Karpas-422 (cell line): ENCODE data around the gene MED26. TPM values are rescaled to one million over a fixed set of nuclear protein-coding genes. Genes with fewer than 3 reads are reported as not detected.
"Not testable (repeated sequence)": the region's sequence is repeated elsewhere in the genome, so short reads cannot be mapped to it uniquely, and the experiment has no call there.

Experiments
- DNase-seq: peaks from one replicate; pipeline ENCODE4 v3.0.0-alpha.2; 2015
- H2AFZ ChIP-seq: fragments of 200-600 bp; sonication (generic); 2 replicates; pipeline ENCODE4 v1.6.1; 2014; ENCODE audit warnings: antibody characterized with exemption, low read length, mixed read lengths
- H3K27ac ChIP-seq: fragments of 200-600 bp; sonication (generic); 2 replicates; pipeline ENCODE4 v1.5.1; 2014; ENCODE audit warnings: mild to moderate bottlenecking, low read length, moderate library complexity
- H3K27me3 ChIP-seq: fragments of 200-600 bp; sonication (generic); 2 replicates; pipeline ENCODE4 v1.6.1; 2014; ENCODE audit warnings: low read length, mixed read lengths
- H3K36me3 ChIP-seq: fragments of 200-600 bp; sonication (generic); 2 replicates; pipeline ENCODE4 v1.6.1; 2014; ENCODE audit warnings: low read length, mixed read lengths; ENCODE audit not compliant: insufficient read depth
- H3K4me1 ChIP-seq: fragments of 200-600 bp; sonication (generic); 2 replicates; pipeline ENCODE4 v1.6.1; 2014; ENCODE audit warnings: mild to moderate bottlenecking, low read length, mixed read lengths
- H3K4me2 ChIP-seq: fragments of 200-600 bp; sonication (generic); 2 replicates; pipeline ENCODE4 v1.6.1; 2014; ENCODE audit warnings: low read length, low read depth, mild to moderate bottlenecking; ENCODE audit not compliant: poor library complexity, severe bottlenecking
- H3K4me3 ChIP-seq: fragments of 200-600 bp; sonication (generic); 2 replicates; pipeline ENCODE4 v1.5.1; 2014; ENCODE audit warnings: mild to moderate bottlenecking, antibody characterized with exemption, low read length, mixed read lengths
- H3K79me2 ChIP-seq: fragments of 200-600 bp; sonication (generic); 2 replicates; pipeline ENCODE4 v1.6.1; 2014; ENCODE audit warnings: mild to moderate bottlenecking, low read length, mixed read lengths
- H3K9ac ChIP-seq: fragments of 200-600 bp; sonication (generic); 2 replicates; pipeline ENCODE4 v1.6.0; 2014; ENCODE audit warnings: low read length
- H3K9me2 ChIP-seq: fragments of 200-600 bp; sonication (generic), shearing (Covaris generic); replicated peaks from 2 replicates; pipeline ENCODE4 v1.6.0; 2014; ENCODE audit warnings: mild to moderate bottlenecking, low read length, moderate library complexity; ENCODE audit not compliant: insufficient read depth
- H3K9me3 ChIP-seq: fragments of 300-700, 200-600 bp; sonication (generic); 2 replicates; pipeline ENCODE4 v1.6.1; 2014; ENCODE audit warnings: low read length, mixed read lengths
- H4K20me1 ChIP-seq: fragments of 200-600 bp; sonication (generic); 2 replicates; pipeline ENCODE4 v1.6.1; 2014; ENCODE audit warnings: mild to moderate bottlenecking, antibody characterized with exemption, low read length, low read depth; ENCODE audit not compliant: insufficient read depth
- total RNA-seq: library from RNA; depleted of rRNA; stranded (reverse); fragments of >200 nt; shearing (Covaris generic); gene quantifications from 2 replicates; pipeline ENCODE4 v1.2.3, GENCODE V29; 2014; ENCODE audit warnings: low replicate concordance

Gene MED26
- total RNA-seq, 1 experiment from 2014 or later = 15.0 TPM

GRCh38 chr19:16551902-16552301 lies 76.1 kb downstream of the MED26 start:
- not testable (repeated sequence) for H3K9ac ChIP-seq, H3K9me2 ChIP-seq, H3K9me3 ChIP-seq, H3K4me1 ChIP-seq, H3K79me2 ChIP-seq, H2AFZ ChIP-seq, DNase-seq, H3K4me3 ChIP-seq, H4K20me1 ChIP-seq, H3K4me2 ChIP-seq, H3K27me3 ChIP-seq, H3K27ac ChIP-seq, H3K36me3 ChIP-seq

GRCh38 chr19:16548956-16549355 lies 79.0 kb downstream of the MED26 start:
- H2AFZ ChIP-seq = no peak overlapping the region
- H3K9me2 ChIP-seq = no peaks in the 10 kb centered on the region
- H3K36me3 ChIP-seq = peaks cover 3% of the 10 kb centered on the region; the same call in 1 of the 2 replicates
- no peak for DNase-seq
- H3K9me3 ChIP-seq = no peaks in the 10 kb centered on the region
- H3K4me3 ChIP-seq = no peak overlapping the region
- H4K20me1 ChIP-seq = no peaks in the 10 kb centered on the region
- H3K79me2 ChIP-seq = peaks cover under 1% of the 10 kb centered on the region
- H3K4me2 ChIP-seq = no peak overlapping the region
- H3K27me3 ChIP-seq = no peaks in the 10 kb centered on the region
- H3K9ac ChIP-seq = no peak overlapping the region
- H3K27ac ChIP-seq = no peak overlapping the region
- H3K4me1 ChIP-seq = peaks cover 16% of the 10 kb centered on the region

- peaks cover 42% of the 10 kb centered on the region for H3K79me2 ChIP-seq
- H3K9me3 ChIP-seq = no peaks in the 10 kb centered on the region
- peaks cover 11% of the 10 kb centered on the region for H3K36me3 ChIP-seq
- H3K4me1 ChIP-seq = peaks cover 33% of the 10 kb centered on the region
- no peak overlapping the region for H2AFZ ChIP-seq
- H4K20me1 ChIP-seq = peaks cover 19% of the 10 kb centered on the region
- no peaks in the 10 kb centered on the region for H3K27me3 ChIP-seq
- peak; percentile 72 for DNase-seq
- H3K27ac ChIP-seq = peak overlapping the region; percentile 87
- H3K4me3 ChIP-seq = 0 out of 2 replicates have a peak overlapping the region, but pooled peaks have one; percentile 2
- H3K9ac ChIP-seq = peak overlapping the region; percentile 39
- H3K9me2 ChIP-seq = no peaks in the 10 kb centered on the region
- H3K4me2 ChIP-seq = peak overlapping the region; percentile 28
Observed at GRCh38 chr19:16544473-16545231, 83.4 kb downstream of the MED26 start.

- H3K4me2 ChIP-seq = peak overlapping the region; percentile 97
- not testable (repeated sequence) for H3K9me3 ChIP-seq, H3K9me2 ChIP-seq, DNase-seq, H3K27me3 ChIP-seq, H2AFZ ChIP-seq
- peaks cover 19% of the 10 kb centered on the region for H4K20me1 ChIP-seq
- peak overlapping the region; percentile 87 for H3K27ac ChIP-seq
- H3K4me1 ChIP-seq = peaks cover 33% of the 10 kb centered on the region
- peaks cover 52% of the 10 kb centered on the region for H3K79me2 ChIP-seq
- H3K9ac ChIP-seq = peak overlapping the region; percentile 84
- H3K4me3 ChIP-seq = peak overlapping the region; percentile 88
- peaks cover 18% of the 10 kb centered on the region for H3K36me3 ChIP-seq
Observed at GRCh38 chr19:16543734-16544133, 84.3 kb downstream of the MED26 start.

- peak overlapping the region; percentile 41; the same call in 1 of the 2 replicates for H2AFZ ChIP-seq
- H3K79me2 ChIP-seq = peaks cover 58% of the 10 kb centered on the region
- peaks cover 33% of the 10 kb centered on the region for H3K4me1 ChIP-seq
- H3K9me3 ChIP-seq = no peaks in the 10 kb centered on the region
- H3K27me3 ChIP-seq = no peaks in the 10 kb centered on the region
- H3K9me2 ChIP-seq = no peaks in the 10 kb centered on the region
- peaks cover 21% of the 10 kb centered on the region for H3K36me3 ChIP-seq
- DNase-seq = peak; percentile 67
- H3K4me2 ChIP-seq = peak overlapping the region; percentile 97
- H3K4me3 ChIP-seq = peak overlapping the region; percentile 88
- peak overlapping the region; percentile 84 for H3K9ac ChIP-seq
- peaks cover 19% of the 10 kb centered on the region for H4K20me1 ChIP-seq
- peak overlapping the region; percentile 87 for H3K27ac ChIP-seq
Observed at GRCh38 chr19:16542910-16543472, 85.0 kb downstream of the MED26 start.

GRCh38 chr19:16542045-16542909 lies 85.7 kb downstream of the MED26 start, which contains the start of gene CHERP:
TSS of gene CHERP (minus strand) at chr19:16542437. CDS start at chr19:16542378, 59 bp downstream.
- no peaks in the 10 kb centered on the region for H3K9me2 ChIP-seq
- H3K4me2 ChIP-seq = peak within 1 kb of the TSS; percentile 97
- peak within 1 kb of the TSS; percentile 87 for H3K27ac ChIP-seq
- H3K4me1 ChIP-seq = peaks cover 33% of the 10 kb centered on the region
- H3K4me3 ChIP-seq = peak within 1 kb of the TSS; percentile 88
- peaks cover 66% of the 10 kb centered on the region for H3K79me2 ChIP-seq
- peaks cover 21% of the 10 kb centered on the region for H4K20me1 ChIP-seq
- H3K36me3 ChIP-seq = peaks cover 25% of the 10 kb centered on the region
- H3K9ac ChIP-seq = peak within 1 kb of the TSS; percentile 84
- H3K27me3 ChIP-seq = no peaks in the 10 kb centered on the region
- H2AFZ ChIP-seq = peak within 1 kb of the TSS; percentile 41; the same call in 1 of the 2 replicates
- DNase-seq = peak; percentile 98
- no peaks in the 10 kb centered on the region for H3K9me3 ChIP-seq

- Histone ChIP-seq H3K27ac (peak overlapping the region; percentile 65), H3K9ac (peak overlapping the region; percentile 84), H3K27me3 (no peaks in the 10 kb centered on the region), H3K4me2 (peak overlapping the region; percentile 97), H3K4me1 (peaks cover 33% of the 10 kb centered on the region), H3K4me3 (peak overlapping the region; percentile 88), H4K20me1 (peaks cover 28% of the 10 kb centered on the region), H3K9me2 (no peaks in the 10 kb centered on the region), H2AFZ (no peak overlapping the region), H3K79me2 (peaks cover 71% of the 10 kb centered on the region), H3K36me3 (peaks cover 25% of the 10 kb centered on the region), H3K9me3 (no peaks in the 10 kb centered on the region)
- no peak for DNase-seq
Observed at GRCh38 chr19:16541526-16542044, 86.4 kb downstream of the MED26 start.
